ENCODE data around the gene ZSCAN5A.
"Not testable (repeated sequence)": the region's sequence is repeated elsewhere in the genome, so short reads cannot be mapped to it uniquely, and the experiment has no call there.

Gene ZSCAN5A

DNA sequence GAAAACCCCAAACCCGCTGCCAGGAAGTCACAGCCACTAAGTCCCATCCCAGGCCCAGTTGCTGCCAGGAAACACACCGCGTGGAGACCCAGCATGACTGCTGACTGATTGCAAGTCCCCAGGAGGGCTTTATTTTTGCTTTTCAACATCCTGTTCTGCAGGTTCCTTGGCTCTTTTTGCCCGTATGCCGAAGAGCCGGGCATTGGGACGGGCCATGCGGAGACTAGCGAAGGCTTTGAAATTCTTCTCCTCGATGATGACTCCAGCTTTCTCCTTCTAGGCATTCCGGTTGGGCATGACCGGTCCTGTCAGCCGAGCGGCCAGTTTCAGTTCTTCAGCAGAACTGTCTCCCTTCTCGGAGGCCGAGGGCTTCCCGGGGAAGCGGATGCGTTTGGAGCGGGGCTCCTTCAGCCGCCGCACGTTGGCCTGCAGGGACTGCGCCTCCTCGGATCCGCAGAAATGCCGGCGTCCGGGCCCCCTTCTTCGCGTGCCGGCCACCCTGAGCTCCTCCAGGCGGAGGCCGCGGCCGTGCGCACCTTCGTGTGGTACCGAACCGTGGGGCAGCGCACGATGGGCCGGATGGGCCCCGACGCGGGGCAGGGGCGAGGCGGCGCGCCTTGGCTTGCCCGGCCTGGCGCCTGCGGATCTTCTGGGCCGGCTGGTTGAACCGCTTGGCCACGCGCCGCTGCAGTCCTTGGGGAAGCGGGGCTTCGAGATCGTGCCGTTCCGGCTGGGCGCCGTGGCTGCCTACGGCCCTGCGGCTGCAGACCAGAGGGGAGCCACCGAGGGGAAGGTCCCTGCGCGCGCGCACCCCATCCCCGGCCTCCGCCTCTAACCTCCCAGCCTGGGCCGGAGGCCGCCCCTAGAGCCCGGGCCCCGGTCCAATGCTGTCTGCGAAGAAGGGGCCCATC is 97.3 kb downstream of the ZSCAN5A start:
- in situ Hi-C loops (cut with MboI; ENCODE audit: low sequenced_read_pairs), result no loop called here

DNA sequence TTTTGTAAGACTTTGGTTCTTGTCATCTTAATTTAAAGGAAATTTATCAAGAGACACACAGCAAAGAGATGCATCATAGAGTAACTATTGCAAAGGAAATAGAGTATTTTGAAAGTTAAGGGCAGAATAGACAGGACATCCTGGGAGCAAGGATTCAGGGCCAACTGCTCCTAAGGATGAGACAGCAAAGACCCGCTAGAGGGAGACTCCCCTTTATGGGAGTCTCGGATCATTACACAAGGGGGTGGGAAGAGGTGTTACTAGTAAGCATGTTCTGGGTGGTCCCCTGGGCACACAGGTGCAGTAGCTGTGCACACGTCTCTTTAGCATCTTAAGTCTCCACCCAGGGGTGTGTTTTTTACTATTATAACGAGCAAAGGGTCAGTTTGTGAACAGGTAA is 102.9 kb downstream of the ZSCAN5A start:
- in situ Hi-C loops (cut with MboI; ENCODE audit: low sequenced_read_pairs), result no loop called here

DNA sequence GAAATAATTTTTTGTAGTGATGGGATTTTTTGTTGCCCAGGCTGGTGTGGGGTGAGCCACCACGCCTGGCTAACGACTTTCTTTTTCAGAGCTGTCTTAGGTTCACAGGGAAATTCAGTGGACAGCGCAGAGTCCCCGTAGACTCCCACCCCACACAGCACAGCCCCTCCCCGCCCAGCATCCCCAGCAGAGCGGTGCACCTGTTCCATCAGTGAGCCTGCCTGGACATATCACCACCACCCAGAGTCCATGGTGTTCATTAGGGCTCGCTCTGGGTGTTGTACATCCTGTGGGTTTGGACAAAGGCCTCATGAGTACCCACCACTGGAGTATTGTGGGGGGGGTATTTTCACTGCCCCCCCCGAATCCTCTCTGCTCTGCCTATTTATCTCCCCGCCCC is 104.6 kb downstream of the ZSCAN5A start:
- in situ Hi-C loops (cut with MboI; ENCODE audit: low sequenced_read_pairs), result not testable (repeated sequence)

DNA sequence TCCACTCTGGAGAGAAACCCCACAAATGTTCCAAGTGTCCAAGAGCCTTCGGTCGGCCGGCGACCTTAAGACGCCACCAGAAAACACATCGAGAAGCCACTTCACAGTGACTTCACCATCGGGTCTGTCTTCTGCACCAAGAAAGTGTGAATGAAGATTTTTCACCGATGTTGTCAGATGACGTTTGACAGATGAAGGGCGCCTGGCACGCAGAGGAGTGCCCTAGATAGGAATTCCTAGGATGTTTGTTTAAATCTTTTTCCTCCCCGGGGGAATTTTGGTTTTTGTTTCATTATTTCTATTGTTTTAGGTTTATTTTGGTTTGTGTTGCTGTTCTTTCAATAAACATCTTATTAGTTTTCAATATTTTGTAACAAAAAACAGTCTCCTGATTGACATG is 105.5 kb downstream of the ZSCAN5A start:
- in situ Hi-C loops (cut with MboI; ENCODE audit: low sequenced_read_pairs), result no loop called here

DNA sequence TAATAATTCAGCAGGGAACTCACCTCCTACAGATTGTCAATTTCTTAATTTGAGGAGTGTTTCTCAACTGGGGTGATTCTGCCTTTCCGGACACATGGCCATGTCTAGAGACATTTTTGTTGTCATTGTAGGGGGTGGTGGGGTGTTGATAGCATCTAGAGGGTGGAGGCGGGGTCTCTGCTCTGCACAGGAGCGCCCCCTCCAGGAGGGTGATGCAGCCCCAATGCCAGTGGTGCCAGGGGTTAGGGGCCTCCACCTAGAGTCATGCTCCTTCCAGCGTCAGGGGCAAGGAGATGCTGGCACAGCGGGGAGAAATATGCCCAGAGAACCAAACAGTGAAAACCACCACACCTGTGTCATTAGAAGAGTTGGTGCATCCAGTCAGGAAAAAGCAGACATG is 107.1 kb downstream of the ZSCAN5A start:
- in situ Hi-C loops (cut with MboI; ENCODE audit: low sequenced_read_pairs), result not testable (repeated sequence)

DNA sequence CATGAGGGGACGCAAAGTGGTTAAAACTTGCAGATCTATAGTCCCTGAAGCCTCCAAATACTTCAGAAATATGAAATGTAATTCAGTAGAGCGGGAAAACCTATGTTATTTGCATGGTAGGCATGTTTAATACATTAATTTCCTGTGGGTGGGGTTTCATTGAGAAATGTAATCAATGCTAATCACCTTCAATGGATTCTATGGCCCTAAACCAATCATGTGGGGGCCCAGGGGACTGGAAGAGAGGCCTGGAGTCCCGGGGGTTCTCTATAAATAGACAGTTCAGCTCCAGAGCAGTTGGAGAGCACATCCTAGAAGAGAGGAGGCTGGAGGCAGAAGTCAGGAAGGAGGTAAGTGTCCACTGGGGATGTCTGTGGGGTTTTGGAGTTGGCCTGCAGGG is 112.7 kb downstream of the ZSCAN5A start, which contains the start of gene ZSCAN5C:
TSS of gene ZSCAN5C (plus strand) at position 301 of the 400 bp plus-strand sequence. CDS start 3,641 bp downstream, outside the sequence.
- in situ Hi-C loops (cut with MboI; ENCODE audit: low sequenced_read_pairs), result no loop called here

DNA sequence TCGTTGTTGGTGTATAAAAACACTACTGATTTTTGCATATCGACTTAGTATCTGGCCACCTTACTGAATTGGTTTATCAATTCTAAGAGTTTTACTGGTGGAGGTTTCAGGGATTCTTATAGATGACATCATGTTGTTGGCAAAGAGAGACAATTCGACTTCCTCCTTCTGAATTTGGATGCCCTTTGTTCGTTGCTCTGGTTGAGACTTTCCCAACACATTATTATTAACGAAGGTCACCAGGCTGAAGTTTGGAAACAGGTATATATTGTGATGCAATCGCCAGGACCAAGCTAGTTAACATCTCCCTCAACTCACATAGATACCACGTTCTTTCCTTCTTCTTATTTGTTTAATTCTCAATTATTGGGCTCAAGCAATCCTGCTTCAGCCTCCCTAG is 115.0 kb downstream of the ZSCAN5A start:
- in situ Hi-C loops (cut with MboI; ENCODE audit: low sequenced_read_pairs), result no loop called here

DNA sequence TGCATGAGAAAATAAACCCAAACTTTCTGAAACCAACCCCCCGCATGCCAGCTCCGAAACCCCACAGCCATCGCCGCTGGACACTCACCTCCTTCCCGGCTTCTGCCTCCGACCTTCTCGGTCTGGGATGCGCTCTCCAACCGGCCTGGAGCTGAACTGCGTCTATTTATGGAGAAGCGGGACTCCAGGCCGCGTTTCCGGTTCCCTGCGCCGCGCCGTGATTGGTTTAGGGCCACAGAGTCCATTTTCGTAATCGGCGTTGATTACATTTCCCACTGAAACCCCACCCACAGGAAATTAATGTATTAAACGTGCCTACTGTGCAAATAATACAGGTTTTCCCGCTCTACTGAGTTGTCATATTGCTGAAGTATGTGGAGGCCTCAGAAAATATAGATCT is 117.0 kb downstream of the ZSCAN5A start, which contains the start of gene ZSCAN5B:
TSS of gene ZSCAN5B (minus strand) at position 138 of the 400 bp plus-strand sequence. CDS start 4,731 bp downstream, outside the sequence.
- in situ Hi-C loops (cut with MboI; ENCODE audit: low sequenced_read_pairs), result not testable (repeated sequence)

DNA sequence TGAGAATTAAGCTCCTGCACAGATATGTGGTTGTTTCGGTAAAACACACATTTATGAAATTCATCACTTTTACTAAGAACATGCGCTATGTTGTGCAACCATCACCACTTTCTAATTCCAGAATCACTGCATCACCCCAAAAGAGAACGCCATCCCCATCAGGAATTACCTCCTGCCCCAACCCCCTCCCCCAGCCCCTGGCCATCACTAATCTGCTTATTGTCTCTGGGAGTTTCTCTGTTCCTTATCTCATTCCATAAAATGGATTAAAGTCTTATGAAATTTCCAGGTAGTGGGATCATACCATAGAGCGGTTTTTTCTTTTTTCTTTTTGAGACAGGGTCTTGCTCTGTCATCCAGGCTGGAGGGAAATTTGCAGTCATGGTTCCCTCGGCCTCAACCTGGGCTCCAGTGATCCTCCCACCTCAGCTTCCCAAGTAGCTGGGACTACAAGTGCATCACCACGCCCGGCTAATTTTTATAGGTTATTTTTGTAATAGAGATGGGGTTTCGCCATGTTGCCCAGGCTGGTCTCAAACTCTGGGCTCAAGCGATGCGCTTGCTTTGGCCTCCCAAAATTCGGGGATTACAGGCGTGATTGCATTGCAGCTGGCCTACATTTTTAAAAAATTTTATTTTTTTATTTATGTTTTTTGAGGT is 120.5 kb downstream of the ZSCAN5A start:
- in situ Hi-C loops (cut with MboI; ENCODE audit: low sequenced_read_pairs), result no loop called here

DNA sequence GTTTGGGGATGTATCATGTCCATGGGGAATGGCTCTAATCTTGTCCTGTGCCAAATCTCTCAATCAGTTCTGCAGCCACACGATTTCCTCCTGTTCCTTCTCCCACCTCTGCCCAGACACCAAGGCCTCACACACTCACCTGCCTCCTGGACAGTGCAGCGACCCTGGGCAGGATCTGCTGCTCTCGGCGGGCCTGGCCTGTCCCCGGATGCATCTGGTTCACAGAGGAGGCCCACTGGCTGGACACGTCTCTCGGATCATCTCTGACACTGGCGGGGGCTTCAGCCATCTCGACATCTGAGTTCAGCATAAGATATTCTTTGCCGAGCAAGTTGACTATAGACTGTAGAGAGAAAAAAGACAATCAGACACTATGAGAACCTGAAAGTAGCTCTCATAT is 122.9 kb downstream of the ZSCAN5A start:
- in situ Hi-C loops (cut with MboI; ENCODE audit: low sequenced_read_pairs), result no loop called here

DNA sequence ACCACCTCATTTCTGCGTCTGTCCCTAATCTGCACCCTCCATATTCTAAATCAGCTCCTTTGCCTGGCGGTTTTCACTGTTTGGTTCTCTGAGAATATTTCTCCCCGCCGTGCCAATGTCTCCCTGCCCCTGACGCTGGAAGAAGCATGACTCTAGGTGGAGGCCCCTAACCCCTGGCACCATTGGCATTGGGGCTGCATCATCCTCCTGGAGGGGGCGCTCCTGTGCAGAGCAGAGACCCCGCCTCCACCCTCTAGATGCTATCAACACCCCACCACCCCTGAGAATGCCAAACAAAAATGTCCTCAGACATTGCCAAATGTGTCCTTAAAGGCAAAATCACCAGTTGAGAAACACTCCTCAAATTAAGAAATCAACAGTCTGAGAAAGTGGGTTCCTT is 123.5 kb downstream of the ZSCAN5A start:
- in situ Hi-C loops (cut with MboI; ENCODE audit: low sequenced_read_pairs), result no loop called here

DNA sequence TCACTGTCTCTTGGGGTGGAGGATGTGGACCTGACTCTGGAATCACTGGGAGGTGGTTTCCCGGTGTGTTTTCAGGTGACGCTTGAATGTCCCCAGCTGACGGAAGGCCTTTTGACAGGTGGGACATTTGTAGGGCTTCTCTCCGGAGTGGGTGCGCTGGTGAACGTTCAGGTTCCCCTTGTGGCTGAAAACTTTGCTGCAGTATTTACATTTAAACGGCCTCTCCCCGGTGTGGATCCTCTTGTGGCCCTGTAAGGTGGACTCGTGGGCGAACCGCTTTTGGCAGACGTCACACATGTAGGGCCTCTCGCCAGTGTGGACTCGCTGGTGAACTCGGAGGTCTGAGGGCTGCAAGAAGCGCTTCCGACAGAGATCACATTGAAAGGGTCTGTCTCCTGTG is 124.9 kb downstream of the ZSCAN5A start:
- in situ Hi-C loops (cut with MboI; ENCODE audit: low sequenced_read_pairs), result no loop called here

DNA sequence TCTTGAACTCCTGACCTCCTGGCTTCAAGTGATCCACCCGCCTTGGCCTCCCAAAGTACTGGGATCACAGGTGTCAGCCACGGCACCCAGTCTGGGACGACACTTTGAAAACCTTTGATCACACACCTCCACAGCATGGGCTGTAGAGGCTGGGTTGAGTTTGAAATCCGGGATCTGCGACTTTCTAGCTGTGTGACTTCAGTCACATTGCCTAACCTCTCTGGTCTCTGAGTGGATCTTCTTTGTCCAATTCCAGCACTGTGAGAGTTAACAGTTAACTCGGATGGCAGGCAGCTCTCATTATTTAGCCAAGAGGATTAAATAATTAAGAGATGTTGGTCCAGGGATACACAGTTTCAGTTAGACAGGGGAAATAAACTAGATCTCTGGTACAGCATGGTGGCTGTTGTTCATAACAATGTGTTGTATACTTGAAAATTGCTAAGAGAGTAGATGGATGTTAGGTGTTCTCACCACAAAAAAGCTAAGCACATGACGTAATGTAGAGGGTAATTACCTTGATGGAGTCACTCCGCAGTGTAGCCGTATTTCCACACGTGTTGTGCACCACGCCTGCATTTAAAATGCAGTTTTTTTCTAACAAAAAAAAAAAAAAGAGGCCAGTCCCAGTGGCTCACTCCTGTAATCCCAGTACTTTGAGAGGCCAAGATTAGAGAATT is 136.9 kb downstream of the ZSCAN5A start:
- in situ Hi-C loops (cut with MboI; ENCODE audit: low sequenced_read_pairs), result loop anchor here (10.0 kb wide), 1 partner anchor 103 kb away; no protein-coding TSS in a partner anchor

DNA sequence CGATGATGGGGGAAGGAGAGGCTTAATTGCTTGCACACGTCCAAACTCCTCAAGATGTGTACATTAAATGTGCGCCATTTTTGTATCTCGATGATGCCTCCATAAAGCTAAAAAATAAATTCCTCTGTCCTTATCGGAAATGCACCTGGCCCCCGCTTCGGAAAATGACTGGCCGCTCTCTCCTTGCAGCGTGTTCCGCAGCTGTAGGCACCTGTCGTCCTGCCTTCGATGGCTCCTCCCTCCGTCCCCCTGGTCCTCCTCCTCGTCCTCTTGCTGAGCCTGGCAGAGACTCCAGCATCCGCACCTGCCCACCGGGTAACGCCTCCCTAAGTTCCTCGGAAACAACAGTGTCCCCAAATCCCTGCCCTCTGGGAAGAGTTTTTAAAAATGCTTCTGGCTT is 137.8 kb downstream of the ZSCAN5A start:
- in situ Hi-C loops (cut with MboI; ENCODE audit: low sequenced_read_pairs), result loop anchor here (10.0 kb wide), 1 partner anchor 102 kb away; no protein-coding TSS in a partner anchor

DNA sequence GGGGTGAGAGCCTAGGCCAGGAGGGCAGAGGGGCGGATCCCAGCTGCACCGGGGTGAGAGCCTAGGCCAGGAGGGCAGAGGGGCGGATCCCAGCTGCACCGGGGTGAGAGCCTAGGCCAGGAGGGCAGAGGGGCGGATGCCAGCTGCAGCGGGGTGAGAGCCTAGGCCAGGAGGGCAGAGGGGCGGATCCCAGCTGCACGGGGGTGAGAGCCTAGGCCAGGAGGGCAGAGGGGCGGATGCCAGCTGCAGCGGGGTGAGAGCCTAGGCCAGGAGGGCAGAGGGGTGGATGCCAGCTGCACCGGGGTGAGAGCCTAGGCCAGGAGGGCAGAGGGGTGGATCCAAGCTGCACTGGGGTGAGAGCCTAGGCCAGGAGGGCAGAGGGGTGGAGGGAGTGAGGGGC is 138.3 kb downstream of the ZSCAN5A start:
- in situ Hi-C loops (cut with MboI; ENCODE audit: low sequenced_read_pairs), result loop anchor here (10.0 kb wide), 1 partner anchor 102 kb away; no protein-coding TSS in a partner anchor

DNA sequence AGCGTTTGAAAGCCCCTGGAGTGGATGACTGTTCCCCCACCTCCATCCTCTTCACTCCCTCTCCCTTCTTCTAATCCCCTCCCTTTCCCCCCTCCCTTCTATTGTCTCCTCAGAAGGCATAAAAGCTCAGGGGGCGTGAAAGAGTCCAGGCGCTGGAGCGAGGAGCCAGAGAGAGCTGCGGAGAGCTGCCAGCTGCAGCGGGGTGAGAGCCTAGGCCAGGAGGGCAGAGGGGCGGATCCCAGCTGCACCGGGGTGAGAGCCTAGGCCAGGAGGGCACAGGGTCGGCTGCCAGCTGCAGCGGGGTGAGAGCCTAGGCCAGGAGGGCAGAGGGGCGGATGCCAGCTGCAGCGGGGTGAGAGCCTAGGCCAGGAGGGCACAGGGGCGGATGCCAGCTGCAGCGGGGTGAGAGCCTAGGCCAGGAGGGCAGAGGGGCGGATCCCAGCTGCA is 138.8 kb downstream of the ZSCAN5A start, which contains the start of gene GALP:
TSS of gene GALP (plus strand) at position 148 of the 447 bp plus-strand sequence. CDS start 1,101 bp downstream, outside the sequence.
- in situ Hi-C loops (cut with MboI; ENCODE audit: low sequenced_read_pairs), result loop anchor here (10.0 kb wide), 1 partner anchor 101 kb away; no protein-coding TSS in a partner anchor

DNA sequence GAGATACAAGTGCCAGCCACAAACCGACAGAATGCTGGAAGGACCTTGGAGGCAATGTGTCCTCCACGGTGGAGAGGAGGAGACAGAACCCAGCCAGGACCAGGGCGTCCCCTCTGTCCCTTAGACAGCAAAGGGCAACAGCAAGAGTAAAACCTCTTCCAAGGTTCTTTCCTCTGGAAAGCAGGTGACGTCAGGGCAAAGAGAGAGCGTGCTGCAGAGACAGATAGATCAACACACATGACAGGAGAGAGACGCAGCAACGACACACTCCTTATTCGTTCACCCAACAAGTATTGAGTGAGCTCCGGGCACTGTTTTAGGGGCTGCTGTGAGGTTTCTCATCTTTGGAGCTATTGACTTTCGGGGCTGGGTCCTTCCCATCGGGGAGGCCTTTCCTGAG is 140.1 kb downstream of the ZSCAN5A start:
- in situ Hi-C loops (cut with MboI; ENCODE audit: low sequenced_read_pairs), result loop anchor here (10.0 kb wide), 1 partner anchor 100 kb away; no protein-coding TSS in a partner anchor

DNA sequence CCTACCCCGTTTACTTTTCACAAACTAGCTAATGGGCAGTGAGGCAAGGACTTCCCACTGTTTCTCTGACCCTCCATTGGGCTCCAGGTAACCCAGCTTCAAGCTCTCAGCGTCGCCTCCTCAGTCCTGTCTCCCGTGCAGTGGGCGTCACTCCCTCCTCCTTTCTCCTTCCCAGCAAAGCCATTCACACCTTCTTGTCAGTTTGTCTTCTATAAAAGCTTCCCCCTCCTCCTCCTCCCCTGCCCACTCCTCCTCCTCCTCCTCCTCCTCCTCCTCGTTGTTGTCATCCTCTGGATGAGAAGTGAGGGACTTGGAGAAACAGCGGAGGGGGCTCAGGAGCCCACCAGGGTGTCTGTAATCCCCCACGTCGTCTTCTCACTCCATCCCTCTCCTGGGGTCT is 140.6 kb downstream of the ZSCAN5A start:
- in situ Hi-C loops (cut with MboI; ENCODE audit: low sequenced_read_pairs), result loop anchor here (10.0 kb wide), 1 partner anchor 99 kb away; no protein-coding TSS in a partner anchor

All from HL-60/S4 treated with phorbol 12-myristate 13-acetate at 8.2 ng/mL for 4 days and 3 days (cell line).